Measurements from ENCODE around the gene MORC1. TPM values are rescaled to one million over a fixed set of nuclear protein-coding genes. Genes with fewer than 3 reads are reported as not detected.

The MORC1 gene
- polyA plus RNA-seq, 1 donor (not counting 4 experiments of a cell fraction or from before 2014, with no cell fraction given), result not detected

- FAIRE-seq, result no peak
- H2AFZ ChIP-seq (ENCODE audit: control insufficient read depth, low read length), result no peak overlapping the region
Observed at GRCh38 chr3:109050591-109051167, 67.3 kb downstream of the MORC1 start.

GRCh38 chr3:109047366-109047765, 70.6 kb downstream of the MORC1 start:
- H3K9me1 ChIP-seq (ENCODE audit: control insufficient read depth, extremely low read depth, insufficient read depth, low read length), result no peaks in the 10 kb centered on the region
- no peaks in the 10 kb centered on the region for H3K79me2 ChIP-seq (ENCODE audit: control insufficient read depth, insufficient read depth, low read length)
- DNase-seq (ENCODE audit: low read depth, low spot score) (no peak), FAIRE-seq (no peak)
- H3K27me3 ChIP-seq (ENCODE audit: control insufficient read depth, extremely low read depth, insufficient read depth, low read length), result no peaks in the 10 kb centered on the region
- H3K9me3 ChIP-seq (ENCODE audit: control insufficient read depth, low read depth, low read length), result no peaks in the 10 kb centered on the region
- H3K27ac ChIP-seq (ENCODE audit: control insufficient read depth, insufficient read depth, low read length), result no peak overlapping the region
- H3K4me2 ChIP-seq (ENCODE audit: control insufficient read depth, extremely low read depth, insufficient read depth, low read depth, low read length), result no peak overlapping the region
- TF ChIP-seq EZH2 (IDR thresholded peaks at IDR 0.05; ENCODE audit: low read length) (no peak), CTCF (optimal IDR thresholded peaks at IDR 0.05 in 1 of 3, IDR thresholded peaks at IDR 0.05 in 1 of 3, conservative IDR thresholded peaks at IDR 0.05 in 1 of 3; ENCODE audit: extremely low read depth in 1 of 3, insufficient read depth in 2 of 3, low read length in 3 of 3) (no peak)
- dilution Hi-C loops (cut with MboI; ENCODE audit: extremely low pct_ligation_motif_present, low sequenced_read_pairs), result no loop called here
- no peaks in the 10 kb centered on the region for H4K20me1 ChIP-seq (ENCODE audit: control insufficient read depth, extremely low read depth, insufficient read depth, low read length)
- H2AFZ ChIP-seq (ENCODE audit: control insufficient read depth, low read length), result no peak overlapping the region
- H3K4me1 ChIP-seq (ENCODE audit: control insufficient read depth, extremely low read depth, insufficient read depth, low read length), result no peaks in the 10 kb centered on the region
- no peak overlapping the region for H3K9ac ChIP-seq (ENCODE audit: control insufficient read depth, extremely low read depth, insufficient read depth, low read length)
- no peaks in the 10 kb centered on the region for H3K36me3 ChIP-seq (ENCODE audit: control insufficient read depth in 2 of 2, extremely low read depth in 1 of 2, insufficient read depth in 2 of 2, low read length in 2 of 2)
- no peak overlapping the region for H3K4me3 ChIP-seq (ENCODE audit: control insufficient read depth in 2 of 3, extremely low read depth in 1 of 3, insufficient read depth in 2 of 3, low read depth in 1 of 3, low read length in 3 of 3)

More at GRCh38 chr3:109050591-109051167, 67.3 kb downstream of the MORC1 start:
- dilution Hi-C loops (cut with MboI; ENCODE audit: extremely low pct_ligation_motif_present, low sequenced_read_pairs), result no loop called here
- peak; percentile 33 to 58 (median 54) for TF ChIP-seq CTCF (optimal IDR thresholded peaks at IDR 0.05 in 1 of 3, IDR thresholded peaks at IDR 0.05 in 1 of 3, conservative IDR thresholded peaks at IDR 0.05 in 1 of 3; ENCODE audit: extremely low read depth in 1 of 3, insufficient read depth in 2 of 3, low read length in 3 of 3)
- TF ChIP-seq EZH2 (IDR thresholded peaks at IDR 0.05; ENCODE audit: low read length), result no peak
- H3K9me1 ChIP-seq (ENCODE audit: control insufficient read depth, extremely low read depth, insufficient read depth, low read length), result no peaks in the 10 kb centered on the region
- H3K4me2 ChIP-seq (ENCODE audit: control insufficient read depth, extremely low read depth, insufficient read depth, low read depth, low read length), result no peak overlapping the region
- H4K20me1 ChIP-seq (ENCODE audit: control insufficient read depth, extremely low read depth, insufficient read depth, low read length), result no peaks in the 10 kb centered on the region
- H3K27ac ChIP-seq (ENCODE audit: control insufficient read depth, insufficient read depth, low read length), result no peak overlapping the region
- DNase-seq (ENCODE audit: low read depth, low spot score), result no peak
- no peaks in the 10 kb centered on the region for H3K4me1 ChIP-seq (ENCODE audit: control insufficient read depth, extremely low read depth, insufficient read depth, low read length)
- H3K9ac ChIP-seq (ENCODE audit: control insufficient read depth, extremely low read depth, insufficient read depth, low read length), result no peak overlapping the region
- H3K36me3 ChIP-seq (ENCODE audit: control insufficient read depth in 2 of 2, extremely low read depth in 1 of 2, insufficient read depth in 2 of 2, low read length in 2 of 2), result no peaks in the 10 kb centered on the region
- H3K9me3 ChIP-seq (ENCODE audit: control insufficient read depth, low read depth, low read length), result no peaks in the 10 kb centered on the region
- H3K27me3 ChIP-seq (ENCODE audit: control insufficient read depth, extremely low read depth, insufficient read depth, low read length), result no peaks in the 10 kb centered on the region
- no peaks in the 10 kb centered on the region for H3K79me2 ChIP-seq (ENCODE audit: control insufficient read depth, insufficient read depth, low read length)
- no peak overlapping the region for H3K4me3 ChIP-seq (ENCODE audit: control insufficient read depth in 2 of 3, extremely low read depth in 1 of 3, insufficient read depth in 2 of 3, low read depth in 1 of 3, low read length in 3 of 3)
